ENCODE data around the gene TIMD4.
"Not testable (repeated sequence)": the region's sequence is repeated elsewhere in the genome, so short reads cannot be mapped to it uniquely, and the experiment has no call there.

TIMD4 gene

GRCh38 chr5:156963125-156963524 is at the start of gene TIMD4:
Gene TIMD4, minus strand, starts transcription at chr5:156963226. Its CDS starts 28 bp downstream, at chr5:156963198.
- DNase-seq (ENCODE audit: low read depth): no peak

GRCh38 chr5:157006262-157006661 is 43.2 kb upstream of the TIMD4 start:
- DNase-seq (ENCODE audit: low read depth): no peak

GRCh38 chr5:157004893-157005551 is 42.0 kb upstream of the TIMD4 start:
- no peak for DNase-seq (ENCODE audit: low read depth)

- no peak for DNase-seq (ENCODE audit: low read depth)
Measured at GRCh38 chr5:156991714-156992113, 28.7 kb upstream of the TIMD4 start.

GRCh38 chr5:156984064-156984463 is 21.0 kb upstream of the TIMD4 start:
- no peak for DNase-seq (ENCODE audit: low read depth)

- DNase-seq (ENCODE audit: low read depth): no peak
Measured at GRCh38 chr5:156981481-156981880, 18.5 kb upstream of the TIMD4 start.

GRCh38 chr5:156974328-156974727 is 11.3 kb upstream of the TIMD4 start:
- DNase-seq (ENCODE audit: low read depth): no peak

GRCh38 chr5:156971848-156972525 is 9.0 kb upstream of the TIMD4 start:
- no peak for DNase-seq (ENCODE audit: low read depth)

GRCh38 chr5:156971415-156971814 is 8.4 kb upstream of the TIMD4 start:
- DNase-seq (ENCODE audit: low read depth): no peak

- not testable (repeated sequence) for DNase-seq (ENCODE audit: low read depth)
Measured at GRCh38 chr5:156967386-156967785, 4.4 kb upstream of the TIMD4 start.

GRCh38 chr5:156956321-156956720 is 6.7 kb downstream of the TIMD4 start:
- DNase-seq (ENCODE audit: low read depth): no peak

GRCh38 chr5:156951359-156951758 is 11.7 kb downstream of the TIMD4 start:
- no peak for DNase-seq (ENCODE audit: low read depth)

GRCh38 chr5:156950716-156951115 is 12.3 kb downstream of the TIMD4 start:
- DNase-seq (ENCODE audit: low read depth): no peak

GRCh38 chr5:156949424-156949823 is 13.6 kb downstream of the TIMD4 start:
- DNase-seq (ENCODE audit: low read depth): no peak

- DNase-seq (ENCODE audit: low read depth): no peak
Measured at GRCh38 chr5:156947925-156948324, 15.1 kb downstream of the TIMD4 start.

GRCh38 chr5:156942064-156942463 is 21.0 kb downstream of the TIMD4 start:
- DNase-seq (ENCODE audit: low read depth): no peak

GRCh38 chr5:156940462-156940861 is 22.6 kb downstream of the TIMD4 start:
- not testable (repeated sequence) for DNase-seq (ENCODE audit: low read depth)

GRCh38 chr5:156936972-156937371 is 26.1 kb downstream of the TIMD4 start:
- no peak for DNase-seq (ENCODE audit: low read depth)

GRCh38 chr5:156934450-156935211 is 28.4 kb downstream of the TIMD4 start:
- peak; percentile 15 for DNase-seq (ENCODE audit: low read depth)

- DNase-seq (ENCODE audit: low read depth): no peak
Measured at GRCh38 chr5:156929366-156929948, 33.6 kb downstream of the TIMD4 start.

GRCh38 chr5:156927545-156927944 is 35.5 kb downstream of the TIMD4 start:
- no peak for DNase-seq (ENCODE audit: low read depth)

GRCh38 chr5:156925767-156926166 is 37.3 kb downstream of the TIMD4 start:
- not testable (repeated sequence) for DNase-seq (ENCODE audit: low read depth)
